CD4-positive, alpha-beta T cell treated with Interleukin-4 for 1 hour (primary cell): ENCODE results near the gene CLRN3.
A peak's percentile ranks its signal among the peaks of the same experiment; 100 is the strongest.

Experiments
- DNase-seq, 2 donors: peaks; one replicate each; pipeline ENCODE4 v3.0.0-alpha.2; 2020 to 2022

Gene CLRN3

GRCh38 chr10:127872871-127873600, 19.7 kb downstream of the CLRN3 start:
- no peak for DNase-seq

- no peak for DNase-seq
Observed at GRCh38 chr10:127872011-127872761, 20.6 kb downstream of the CLRN3 start.

- DNase-seq: no peak
Observed at GRCh38 chr10:127871631-127872010, 21.1 kb downstream of the CLRN3 start.

DNA sequence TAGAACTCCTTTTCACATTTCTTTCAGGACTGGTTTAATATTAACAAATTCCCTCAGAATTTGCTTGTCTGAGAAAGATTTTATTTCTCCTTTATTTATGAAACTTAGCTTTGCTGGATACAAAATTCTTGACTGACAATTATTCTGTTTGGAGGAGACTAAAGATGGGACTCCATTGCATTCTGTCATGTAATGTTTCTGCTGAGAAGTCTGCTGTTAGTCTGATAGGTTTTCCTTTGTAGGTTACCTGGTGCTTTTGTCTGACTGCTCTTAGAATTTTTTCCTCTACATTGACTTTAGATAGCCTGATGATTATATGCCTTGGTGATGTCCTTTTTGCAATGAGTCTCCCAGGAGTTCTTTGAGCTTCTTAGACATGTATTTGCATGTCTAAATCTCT, 23.4 kb downstream of the CLRN3 start:
- no peak for DNase-seq

DNA sequence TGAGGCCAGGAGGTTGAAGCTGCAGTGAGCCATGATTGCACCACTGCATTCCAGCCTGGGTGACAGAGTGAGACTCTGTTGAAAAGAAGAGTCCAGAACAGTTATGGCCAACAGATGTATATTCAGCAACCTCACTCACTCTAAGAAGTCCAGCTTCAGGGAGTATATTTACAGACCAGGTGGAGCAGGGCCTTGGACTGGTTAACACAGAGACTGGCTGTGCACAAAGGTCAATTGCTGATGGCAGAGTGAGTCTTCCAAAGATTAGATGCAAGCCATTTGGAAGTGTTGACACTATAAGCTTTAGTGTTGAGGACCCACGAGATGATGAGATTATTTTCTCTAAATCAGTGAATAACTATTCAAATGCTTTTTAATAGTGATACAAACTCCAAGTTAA, 24.9 kb downstream of the CLRN3 start:
- no peak for DNase-seq

- DNase-seq: no peak
Observed at GRCh38 chr10:127866276-127867013, 26.3 kb downstream of the CLRN3 start.

GRCh38 chr10:127863231-127863825, 29.4 kb downstream of the CLRN3 start:
- no peak for DNase-seq

- DNase-seq: no peak
Observed at GRCh38 chr10:127860592-127860991, 32.1 kb downstream of the CLRN3 start.

- DNase-seq: no peak
Observed at GRCh38 chr10:127855976-127856375, 36.8 kb downstream of the CLRN3 start.

DNA sequence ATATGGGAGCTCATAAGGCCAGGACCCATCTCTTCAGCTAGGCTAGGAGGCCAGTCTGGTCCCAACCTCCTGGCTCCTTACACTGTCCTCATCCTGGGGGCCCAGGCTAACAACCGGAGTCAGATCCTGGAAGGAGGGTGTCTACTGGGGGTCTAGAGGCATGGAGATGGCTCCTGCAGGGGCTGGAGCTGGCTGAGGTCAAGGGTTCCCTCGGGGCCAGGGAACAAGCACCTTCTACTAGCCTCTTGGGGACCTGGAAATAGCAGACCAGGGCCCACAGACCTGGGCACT, 37.2 kb downstream of the CLRN3 start:
- DNase-seq: no peak

DNA sequence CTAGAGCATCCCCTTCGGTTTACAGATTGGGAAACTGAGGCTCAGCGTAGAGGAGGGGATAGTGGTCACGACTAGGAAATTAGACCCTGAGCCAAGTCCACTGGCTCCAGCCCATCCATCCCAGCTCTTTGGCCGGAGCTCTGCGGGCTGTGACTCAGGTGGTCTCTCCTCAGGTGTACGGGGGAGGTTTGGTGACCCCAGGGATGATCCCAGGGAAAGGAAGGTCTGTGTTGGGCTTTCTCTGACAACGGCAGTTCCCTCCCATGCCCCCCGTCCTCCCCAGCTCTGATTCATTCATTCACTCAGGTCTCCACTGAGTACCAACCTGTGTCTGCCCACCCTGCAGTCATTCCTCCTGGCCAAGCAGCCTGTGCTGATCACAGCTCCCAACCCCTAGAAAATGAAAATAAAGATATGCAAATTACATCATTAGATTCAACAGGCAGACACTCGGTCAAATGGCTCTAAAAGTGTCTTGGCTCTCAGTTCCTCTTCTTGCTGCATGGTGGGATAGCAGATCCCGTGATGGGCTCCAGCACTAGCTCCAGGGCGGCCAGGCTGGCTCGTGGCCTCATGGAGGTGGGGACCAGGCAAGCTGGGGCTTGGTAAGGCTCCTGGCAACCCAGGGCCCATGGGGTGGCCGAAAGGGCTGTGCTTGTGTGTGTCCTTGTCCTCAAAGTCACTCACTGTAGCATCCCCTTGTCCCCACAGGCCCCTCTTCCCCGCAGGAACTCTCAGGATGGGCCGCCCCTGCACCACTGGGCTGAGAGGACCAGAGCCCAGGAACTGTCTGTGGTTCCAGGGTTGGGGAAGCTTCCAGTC, 37.8 kb downstream of the CLRN3 start:
- DNase-seq: peak in 1 of 2 donors; percentile 28

- peak; percentile 32 to 57 for DNase-seq
Observed at GRCh38 chr10:127853868-127854768, 38.6 kb downstream of the CLRN3 start.

DNA sequence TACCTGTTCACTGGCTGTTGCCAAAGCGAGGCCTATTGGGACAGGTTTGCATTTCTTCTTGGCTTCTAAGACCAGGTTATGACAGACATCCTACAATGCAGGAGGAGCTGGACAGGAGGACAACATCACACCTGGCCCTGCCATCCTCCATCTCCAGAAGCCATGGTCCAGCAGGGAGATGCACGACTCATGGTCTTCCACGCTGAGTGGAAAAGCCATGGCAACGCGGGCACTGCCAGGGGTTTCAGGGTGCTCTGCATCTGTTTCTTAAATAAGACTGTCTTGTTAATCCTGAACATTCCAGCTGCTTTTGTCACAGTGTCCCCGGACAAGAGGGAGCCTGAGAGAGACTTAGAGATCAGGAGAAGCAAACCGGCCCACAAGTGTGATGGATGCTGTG, 40.3 kb downstream of the CLRN3 start:
- DNase-seq: no peak

DNA sequence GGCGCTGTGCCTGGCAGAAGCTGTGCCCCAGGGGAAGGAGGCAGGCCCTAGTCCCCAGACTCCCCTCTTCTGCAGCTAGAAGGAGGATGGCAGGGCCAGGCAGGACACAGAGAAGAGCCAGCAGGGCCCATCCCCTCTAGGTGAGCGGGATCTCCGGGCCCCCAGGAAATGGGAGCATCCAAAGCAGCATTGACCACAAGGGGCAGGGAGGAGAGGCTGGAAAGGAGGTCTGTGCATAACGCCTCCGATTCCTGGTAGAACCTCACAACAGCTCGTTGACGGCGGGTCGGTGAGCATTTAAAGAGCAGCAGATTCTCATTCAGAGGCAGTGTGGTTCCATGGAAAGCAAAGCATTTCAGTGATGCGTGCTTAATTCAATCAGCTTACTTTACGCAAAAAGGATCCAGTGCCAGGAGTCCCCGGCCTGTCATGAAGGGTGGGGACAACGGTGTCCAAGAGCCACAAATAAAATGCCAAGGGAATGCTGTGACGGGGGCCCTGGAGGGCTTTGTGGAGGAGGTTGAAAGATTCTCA, 41.0 kb downstream of the CLRN3 start:
- no peak for DNase-seq

DNA sequence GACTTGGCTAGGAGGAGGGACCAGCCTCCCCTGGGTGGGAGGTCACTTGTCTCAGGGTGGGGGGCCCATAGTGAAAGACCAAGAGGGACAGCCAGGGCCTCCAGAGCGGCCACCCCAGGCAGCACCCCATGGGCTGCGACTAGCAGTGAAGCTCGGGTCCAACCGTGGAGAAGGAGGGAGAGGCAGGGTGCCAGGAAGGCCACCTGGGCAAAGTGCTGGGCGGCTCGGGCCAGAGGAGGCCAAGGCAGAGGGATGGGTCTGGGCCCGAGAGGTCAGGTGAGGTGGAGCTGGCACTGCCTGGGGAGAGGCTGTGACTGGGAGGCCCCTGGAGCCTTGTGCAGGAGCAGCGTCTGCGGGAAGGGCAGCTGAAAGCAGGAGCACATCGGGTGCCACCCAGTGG, 41.8 kb downstream of the CLRN3 start:
- DNase-seq: no peak

DNA sequence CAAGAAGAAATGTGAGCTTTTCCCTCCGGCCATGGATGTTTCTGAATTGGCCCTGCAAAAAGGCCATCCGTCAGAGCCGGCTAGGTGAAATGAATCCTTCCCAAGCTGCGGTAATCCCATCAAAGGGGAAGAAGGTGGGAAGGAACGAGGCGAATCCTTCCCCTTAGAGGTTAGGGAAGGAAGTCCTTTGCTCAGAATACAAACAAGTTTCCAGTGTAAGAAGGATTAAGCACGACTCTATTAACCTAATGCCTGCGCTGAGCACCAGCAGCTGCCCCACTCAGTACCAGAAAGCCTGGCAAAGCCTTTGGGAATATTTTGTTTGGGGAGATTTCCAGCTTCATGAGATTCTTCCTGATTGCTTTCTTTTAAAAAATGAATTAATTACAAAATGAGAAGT, 42.8 kb downstream of the CLRN3 start:
- no peak for DNase-seq

- no peak for DNase-seq
Observed at GRCh38 chr10:127849224-127849623, 43.5 kb downstream of the CLRN3 start.

GRCh38 chr10:127848226-127848625, 44.5 kb downstream of the CLRN3 start:
- DNase-seq: no peak

- no peak for DNase-seq
Observed at GRCh38 chr10:127845756-127846155, 47.0 kb downstream of the CLRN3 start.

DNA sequence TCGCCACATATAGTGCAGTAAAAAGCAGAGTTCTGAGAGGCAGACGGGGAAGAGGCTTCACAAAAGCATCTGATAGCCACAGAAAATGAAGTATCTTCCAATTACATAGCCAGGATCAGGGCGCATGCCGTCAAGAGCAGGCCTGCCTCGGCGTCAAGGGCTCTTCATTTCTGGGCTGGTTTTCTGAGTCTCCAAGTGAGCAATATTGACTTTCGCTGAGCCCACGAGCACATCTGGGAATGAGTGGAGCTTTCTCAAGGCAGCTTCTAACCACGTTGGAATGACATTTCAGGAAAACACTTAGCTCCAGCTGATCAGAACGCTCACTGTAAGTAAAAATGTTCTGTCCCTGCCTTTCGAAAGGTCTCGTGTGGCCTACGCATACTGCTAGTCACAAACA, 51.9 kb downstream of the CLRN3 start:
- no peak for DNase-seq

DNA sequence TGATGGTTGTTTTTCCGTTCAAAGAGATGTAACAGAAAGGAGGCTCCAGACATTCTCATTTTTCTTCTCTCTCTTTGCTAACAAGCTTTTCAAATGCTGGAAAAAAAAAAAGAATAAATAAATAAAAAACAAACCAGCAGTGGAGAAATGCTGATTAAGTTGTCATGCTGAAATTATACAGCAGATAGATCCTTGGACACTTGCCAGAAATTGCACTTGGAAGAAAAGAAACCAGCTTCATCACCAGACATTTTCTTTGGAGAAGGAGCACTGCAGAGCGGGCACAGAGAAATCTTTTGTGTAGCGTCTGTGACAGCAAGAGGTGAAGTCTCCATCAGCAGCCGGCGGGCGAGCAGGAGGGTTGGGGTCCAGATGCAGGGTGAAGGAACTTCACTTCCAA, 55.8 kb downstream of the CLRN3 start:
- DNase-seq: no peak
